Mucosa of stomach (tissue), 1 donor: ENCODE data around the gene MEF2C.

ENCODE experiments used
- H3K27me3 ChIP-seq: one replicate; pipeline ENCODE4 v1.7.0; 2013; ENCODE audit warnings: mild to moderate bottlenecking, low read length; ENCODE audit not compliant: control insufficient read depth, insufficient read depth
- H3K36me3 ChIP-seq: one replicate; pipeline ENCODE4 v1.7.0; 2013; ENCODE audit warnings: low read length; ENCODE audit not compliant: control insufficient read depth, insufficient read depth
- H3K4me1 ChIP-seq: one replicate; pipeline ENCODE4 v1.7.0; 2013; ENCODE audit warnings: mild to moderate bottlenecking, low read length; ENCODE audit not compliant: control insufficient read depth, insufficient read depth
- H3K4me3 ChIP-seq: one replicate; pipeline ENCODE4 v1.7.0; 2013; ENCODE audit warnings: low read length
- H3K9ac ChIP-seq: one replicate; pipeline ENCODE4 v1.7.0; 2013; ENCODE audit warnings: mild to moderate bottlenecking, low read length, moderate library complexity
- H3K9me3 ChIP-seq: one replicate; pipeline ENCODE4 v1.7.0; 2013; ENCODE audit warnings: mild to moderate bottlenecking, low read length, moderate library complexity; ENCODE audit not compliant: control insufficient read depth
- donor health status: Pancreatic carcinoma.

MEF2C gene

GRCh38 chr5:88758184-88758583, 124.8 kb downstream of the MEF2C start:
- H3K9ac ChIP-seq, result no peak overlapping the region
- H3K36me3 ChIP-seq, result no peaks in the 10 kb centered on the region
- no peaks in the 10 kb centered on the region for H3K9me3 ChIP-seq
- no peak overlapping the region for H3K4me3 ChIP-seq
- H3K27me3 ChIP-seq, result no peaks in the 10 kb centered on the region
- H3K4me1 ChIP-seq, result no peaks in the 10 kb centered on the region

GRCh38 chr5:88756953-88757352, 126.0 kb downstream of the MEF2C start:
- Histone ChIP-seq H3K4me3 (no peak overlapping the region), H3K4me1 (no peaks in the 10 kb centered on the region), H3K36me3 (no peaks in the 10 kb centered on the region), H3K27me3 (no peaks in the 10 kb centered on the region), H3K9ac (no peak overlapping the region), H3K9me3 (no peaks in the 10 kb centered on the region)

GRCh38 chr5:88748666-88749065, 134.3 kb downstream of the MEF2C start:
- no peaks in the 10 kb centered on the region for H3K4me1 ChIP-seq
- H3K36me3 ChIP-seq, result no peaks in the 10 kb centered on the region
- H3K9me3 ChIP-seq, result no peaks in the 10 kb centered on the region

GRCh38 chr5:88746438-88746882, 136.5 kb downstream of the MEF2C start:
- Histone ChIP-seq H3K36me3 (no peaks in the 10 kb centered on the region), H3K9me3 (no peaks in the 10 kb centered on the region), H3K4me3 (no peak overlapping the region), H3K9ac (no peak overlapping the region), H3K4me1 (no peaks in the 10 kb centered on the region), H3K27me3 (no peaks in the 10 kb centered on the region)

More at GRCh38 chr5:88748666-88749065, 134.3 kb downstream of the MEF2C start:
- Histone ChIP-seq H3K9ac (no peak overlapping the region), H3K27me3 (no peaks in the 10 kb centered on the region), H3K4me3 (no peak overlapping the region)

- Histone ChIP-seq H3K9ac (no peak overlapping the region), H3K27me3 (no peaks in the 10 kb centered on the region), H3K4me1 (no peaks in the 10 kb centered on the region), H3K9me3 (no peaks in the 10 kb centered on the region), H3K4me3 (no peak overlapping the region), H3K36me3 (no peaks in the 10 kb centered on the region)
Observed at GRCh38 chr5:88745093-88745696, 137.8 kb downstream of the MEF2C start.

- H3K9ac ChIP-seq, result no peak overlapping the region
- H3K36me3 ChIP-seq, result no peaks in the 10 kb centered on the region
- no peak overlapping the region for H3K4me3 ChIP-seq
- no peaks in the 10 kb centered on the region for H3K9me3 ChIP-seq
- no peaks in the 10 kb centered on the region for H3K4me1 ChIP-seq
- H3K27me3 ChIP-seq, result no peaks in the 10 kb centered on the region
Observed at GRCh38 chr5:88743231-88743834, 139.7 kb downstream of the MEF2C start.

GRCh38 chr5:88741964-88742363, 141.0 kb downstream of the MEF2C start:
- H3K9ac ChIP-seq, result no peak overlapping the region
- H3K27me3 ChIP-seq, result no peaks in the 10 kb centered on the region
- H3K4me3 ChIP-seq, result no peak overlapping the region
- no peaks in the 10 kb centered on the region for H3K4me1 ChIP-seq
- no peaks in the 10 kb centered on the region for H3K9me3 ChIP-seq
- no peaks in the 10 kb centered on the region for H3K36me3 ChIP-seq

- no peaks in the 10 kb centered on the region for H3K27me3 ChIP-seq
- no peaks in the 10 kb centered on the region for H3K36me3 ChIP-seq
- no peaks in the 10 kb centered on the region for H3K9me3 ChIP-seq
- no peak overlapping the region for H3K9ac ChIP-seq
- H3K4me3 ChIP-seq, result no peak overlapping the region
- no peaks in the 10 kb centered on the region for H3K4me1 ChIP-seq
Observed at GRCh38 chr5:88740604-88741185, 142.3 kb downstream of the MEF2C start.

GRCh38 chr5:88736494-88736893, 146.5 kb downstream of the MEF2C start:
- Histone ChIP-seq H3K4me3 (no peak overlapping the region), H3K9ac (no peak overlapping the region), H3K27me3 (no peaks in the 10 kb centered on the region), H3K9me3 (no peaks in the 10 kb centered on the region), H3K36me3 (no peaks in the 10 kb centered on the region), H3K4me1 (no peaks in the 10 kb centered on the region)

- Histone ChIP-seq H3K9me3 (no peaks in the 10 kb centered on the region), H3K27me3 (no peaks in the 10 kb centered on the region), H3K4me3 (no peak overlapping the region), H3K9ac (no peak overlapping the region), H3K36me3 (no peaks in the 10 kb centered on the region), H3K4me1 (no peaks in the 10 kb centered on the region)
Observed at GRCh38 chr5:88734983-88735382, 148.0 kb downstream of the MEF2C start.

- Histone ChIP-seq H3K9ac (no peak overlapping the region), H3K4me3 (no peak overlapping the region), H3K4me1 (no peaks in the 10 kb centered on the region), H3K27me3 (no peaks in the 10 kb centered on the region), H3K36me3 (no peaks in the 10 kb centered on the region), H3K9me3 (no peaks in the 10 kb centered on the region)
Observed at GRCh38 chr5:88734191-88734640, 148.8 kb downstream of the MEF2C start.

- Histone ChIP-seq H3K36me3 (no peaks in the 10 kb centered on the region), H3K4me1 (no peaks in the 10 kb centered on the region), H3K27me3 (no peaks in the 10 kb centered on the region), H3K4me3 (no peak overlapping the region), H3K9me3 (no peaks in the 10 kb centered on the region), H3K9ac (no peak overlapping the region)
Observed at GRCh38 chr5:88732862-88733261, 150.1 kb downstream of the MEF2C start.
